ENCODE data around the gene CREG1.

- TF ChIP-seq CTCF (IDR thresholded peaks at IDR 0.05 in 8 of 11, conservative IDR thresholded peaks at IDR 0.05 in 3 of 11) (no peak), POLR2A (IDR thresholded peaks at IDR 0.05) (no peak), POLR2AphosphoS5 (IDR thresholded peaks at IDR 0.05) (no peak)
Measured at GRCh38 chr1:167516404-167517388, 36.9 kb downstream of the CREG1 start.
